ENCODE measurements around the gene STAP1. TPM values are rescaled to one million over a fixed set of nuclear protein-coding genes. Genes with fewer than 3 reads are reported as not detected.

STAP1 gene
- total and polyA plus RNA-seq, 10 of the 15 experiments (the other 5 are each of a cell fraction or from before 2014, with no cell fraction given), result 4.6 to 19.4 (median 9.4) TPM

DNA sequence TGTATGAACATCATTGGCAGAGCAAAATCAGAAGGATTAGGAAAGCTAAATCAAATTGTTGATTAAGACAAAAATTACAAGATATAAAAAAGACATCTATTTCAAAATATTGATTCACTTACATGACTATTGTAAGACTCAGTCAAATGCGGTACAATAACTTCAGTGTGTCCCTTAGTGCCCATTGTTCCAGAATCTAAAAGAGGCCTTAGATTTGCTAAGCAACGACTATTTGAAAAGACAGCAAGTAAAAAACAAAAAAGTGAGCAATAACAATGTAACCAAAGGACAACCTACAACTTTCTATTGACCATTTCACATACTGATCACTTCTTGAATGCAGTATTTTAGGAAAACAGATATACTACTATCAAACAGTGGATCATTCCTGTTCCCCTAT, 76.8 kb downstream of the STAP1 start:
- no peaks in the 10 kb centered on the region for H3K27me3 ChIP-seq (replicated peaks in 1 of 2; ENCODE audit: control insufficient read depth in 2 of 2, insufficient read depth in 2 of 2, low read length in 1 of 2)
- 100% methylated on average over 2 of the region's 2 CpGs for WGBS (ENCODE audit: insufficient coverage, insufficient replicate concordance, low lambda C conversion rate, missing lambda C conversion rate)
- no peaks in the 10 kb centered on the region; the same call in 2 of the 3 replicates for H3K9me3 ChIP-seq (replicated peaks; ENCODE audit: control insufficient read depth, insufficient read depth, low read length)
- no peak overlapping the region for H3K4me2 ChIP-seq (ENCODE audit: control insufficient read depth, insufficient read depth)
- CTCF ChIA-PET, result no interaction called here
- in situ Hi-C loops (cut with MboI) (no loop called here), intact Hi-C loops (cut with micrococcal nuclease; ENCODE audit: unreplicated experiment) (no loop called here)
- SMC1A ChIA-PET (ENCODE audit: uncharacterized antibody, unreplicated experiment), result no interaction called here
- no peaks in the 10 kb centered on the region for H3K4me1 ChIP-seq (ENCODE audit: control insufficient read depth, insufficient read depth, low read length)
- no peak for DNase-seq (ENCODE audit: low read depth, low spot score)
- H3K4me3 ChIP-seq, result no peak overlapping the region
- no TSS peak for BruUV-seq (replicated peaks)
- no peak overlapping the region for H3K9ac ChIP-seq (ENCODE audit: control insufficient read depth, insufficient read depth, low read length)
- TF ChIP-seq, protein P1, sequence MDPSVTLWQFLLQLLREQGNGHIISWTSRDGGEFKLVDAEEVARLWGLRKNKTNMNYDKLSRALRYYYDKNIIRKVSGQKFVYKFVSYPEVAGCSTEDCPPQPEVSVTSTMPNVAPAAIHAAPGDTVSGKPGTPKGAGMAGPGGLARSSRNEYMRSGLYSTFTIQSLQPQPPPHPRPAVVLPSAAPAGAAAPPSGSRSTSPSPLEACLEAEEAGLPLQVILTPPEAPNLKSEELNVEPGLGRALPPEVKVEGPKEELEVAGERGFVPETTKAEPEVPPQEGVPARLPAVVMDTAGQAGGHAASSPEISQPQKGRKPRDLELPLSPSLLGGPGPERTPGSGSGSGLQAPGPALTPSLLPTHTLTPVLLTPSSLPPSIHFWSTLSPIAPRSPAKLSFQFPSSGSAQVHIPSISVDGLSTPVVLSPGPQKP (IDR thresholded peaks at IDR 0.05; ENCODE audit: low read depth, low read length), result no peak
- TF ChIP-seq ZNF384 (IDR thresholded peaks at IDR 0.05; ENCODE audit: borderline replicate concordance, low read depth, low read length) (no peak), FOS (IDR thresholded peaks at IDR 0.05; ENCODE audit: borderline replicate concordance, extremely low read depth, insufficient read length) (no peak), MTA3 (IDR thresholded peaks at IDR 0.05; ENCODE audit: borderline replicate concordance, low read length) (no peak), ZNF207 (IDR thresholded peaks at IDR 0.05; ENCODE audit: borderline replicate concordance) (no peak), KDM1A (IDR thresholded peaks at IDR 0.05; ENCODE audit: borderline replicate concordance) (no peak), EZH2 (IDR thresholded peaks at IDR 0.05; ENCODE audit: borderline replicate concordance, control insufficient read depth, low read depth, low read length) (no peak), SIX5 (IDR thresholded peaks at IDR 0.05; ENCODE audit: low read depth, low read length, severe bottlenecking) (no peak), CEBPB (IDR thresholded peaks at IDR 0.05; ENCODE audit: borderline replicate concordance in 1 of 2, low read depth in 2 of 2, low read length in 2 of 2) (no peak), KAT2A (conservative IDR thresholded peaks at IDR 0.05; ENCODE audit: control insufficient read depth, low read depth, low read length) (no peak), SMARCA5 (IDR thresholded peaks at IDR 0.05) (no peak), IKZF2 (IDR thresholded peaks at IDR 0.05) (no peak), NFYA (IDR thresholded peaks at IDR 0.05; ENCODE audit: borderline replicate concordance, low read depth, low read length) (no peak)
- TF ChIP-seq, protein P2, sequence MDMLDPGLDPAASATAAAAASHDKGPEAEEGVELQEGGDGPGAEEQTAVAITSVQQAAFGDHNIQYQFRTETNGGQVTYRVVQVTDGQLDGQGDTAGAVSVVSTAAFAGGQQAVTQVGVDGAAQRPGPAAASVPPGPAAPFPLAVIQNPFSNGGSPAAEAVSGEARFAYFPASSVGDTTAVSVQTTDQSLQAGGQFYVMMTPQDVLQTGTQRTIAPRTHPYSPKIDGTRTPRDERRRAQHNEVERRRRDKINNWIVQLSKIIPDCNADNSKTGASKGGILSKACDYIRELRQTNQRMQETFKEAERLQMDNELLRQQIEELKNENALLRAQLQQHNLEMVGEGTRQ (IDR thresholded peaks at IDR 0.05; ENCODE audit: borderline replicate concordance, low read depth, low read length), result no peak
- TF ChIP-seq, protein P3, sequence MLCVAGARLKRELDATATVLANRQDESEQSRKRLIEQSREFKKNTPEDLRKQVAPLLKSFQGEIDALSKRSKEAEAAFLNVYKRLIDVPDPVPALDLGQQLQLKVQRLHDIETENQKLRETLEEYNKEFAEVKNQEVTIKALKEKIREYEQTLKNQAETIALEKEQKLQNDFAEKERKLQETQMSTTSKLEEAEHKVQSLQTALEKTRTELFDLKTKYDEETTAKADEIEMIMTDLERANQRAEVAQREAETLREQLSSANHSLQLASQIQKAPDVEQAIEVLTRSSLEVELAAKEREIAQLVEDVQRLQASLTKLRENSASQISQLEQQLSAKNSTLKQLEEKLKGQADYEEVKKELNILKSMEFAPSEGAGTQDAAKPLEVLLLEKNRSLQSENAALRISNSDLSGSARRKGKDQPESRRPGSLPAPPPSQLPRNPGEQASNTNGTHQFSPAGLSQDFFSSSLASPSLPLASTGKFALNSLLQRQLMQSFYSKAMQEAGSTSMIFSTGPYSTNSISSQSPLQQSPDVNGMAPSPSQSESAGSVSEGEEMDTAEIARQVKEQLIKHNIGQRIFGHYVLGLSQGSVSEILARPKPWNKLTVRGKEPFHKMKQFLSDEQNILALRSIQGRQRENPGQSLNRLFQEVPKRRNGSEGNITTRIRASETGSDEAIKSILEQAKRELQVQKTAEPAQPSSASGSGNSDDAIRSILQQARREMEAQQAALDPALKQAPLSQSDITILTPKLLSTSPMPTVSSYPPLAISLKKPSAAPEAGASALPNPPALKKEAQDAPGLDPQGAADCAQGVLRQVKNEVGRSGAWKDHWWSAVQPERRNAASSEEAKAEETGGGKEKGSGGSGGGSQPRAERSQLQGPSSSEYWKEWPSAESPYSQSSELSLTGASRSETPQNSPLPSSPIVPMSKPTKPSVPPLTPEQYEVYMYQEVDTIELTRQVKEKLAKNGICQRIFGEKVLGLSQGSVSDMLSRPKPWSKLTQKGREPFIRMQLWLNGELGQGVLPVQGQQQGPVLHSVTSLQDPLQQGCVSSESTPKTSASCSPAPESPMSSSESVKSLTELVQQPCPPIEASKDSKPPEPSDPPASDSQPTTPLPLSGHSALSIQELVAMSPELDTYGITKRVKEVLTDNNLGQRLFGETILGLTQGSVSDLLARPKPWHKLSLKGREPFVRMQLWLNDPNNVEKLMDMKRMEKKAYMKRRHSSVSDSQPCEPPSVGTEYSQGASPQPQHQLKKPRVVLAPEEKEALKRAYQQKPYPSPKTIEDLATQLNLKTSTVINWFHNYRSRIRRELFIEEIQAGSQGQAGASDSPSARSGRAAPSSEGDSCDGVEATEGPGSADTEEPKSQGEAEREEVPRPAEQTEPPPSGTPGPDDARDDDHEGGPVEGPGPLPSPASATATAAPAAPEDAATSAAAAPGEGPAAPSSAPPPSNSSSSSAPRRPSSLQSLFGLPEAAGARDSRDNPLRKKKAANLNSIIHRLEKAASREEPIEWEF (IDR thresholded peaks at IDR 0.05; ENCODE audit: insufficient replicate concordance, low read depth, low read length), result no peak
- TF ChIP-seq, protein P4, sequence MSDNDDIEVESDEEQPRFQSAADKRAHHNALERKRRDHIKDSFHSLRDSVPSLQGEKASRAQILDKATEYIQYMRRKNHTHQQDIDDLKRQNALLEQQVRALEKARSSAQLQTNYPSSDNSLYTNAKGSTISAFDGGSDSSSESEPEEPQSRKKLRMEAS (IDR thresholded peaks at IDR 0.05; ENCODE audit: low read depth, low read length), result no peak
- RAD21 ChIA-PET (ENCODE audit: unreplicated experiment), result no interaction called here
- no peaks in the 10 kb centered on the region for H4K20me1 ChIP-seq (ENCODE audit: control insufficient read depth, insufficient read depth)
- no peak overlapping the region for H3K27ac ChIP-seq (ENCODE audit: control insufficient read depth, insufficient read depth)
- no peak for ATAC-seq
- no peak overlapping the region for H2AFZ ChIP-seq (ENCODE audit: control insufficient read depth, low read depth, low read length)
- no peaks in the 10 kb centered on the region for H3K79me2 ChIP-seq (ENCODE audit: control insufficient read depth, insufficient read depth, low read length)
- peaks cover 4 to 16% of the 10 kb centered on the region in 2 experiments; a peak in 3 of 4 replicates for H3K36me3 ChIP-seq (ENCODE audit: control insufficient read depth in 2 of 2, insufficient read depth in 2 of 2, low read length in 1 of 2)
- POLR2A ChIA-PET, result no interaction called here
- FAIRE-seq, result no peak

Measured in GM12878 (cell line).